Subcutaneous adipose tissue (tissue), 4 donors: ENCODE measurements around the gene RTN1. TPM values are rescaled to one million over a fixed set of nuclear protein-coding genes. Genes with fewer than 3 reads are reported as not detected.

Experiments used
- CTCF ChIP-seq: fragments of 450-650 bp; IDR thresholded peaks from one replicate; pipeline ENCODE4 v1.5.1; 2016; ENCODE audit warnings: low read depth, mild to moderate bottlenecking, control low read depth, antibody characterized with exemption, moderate library complexity
- total RNA-seq, 4 donors: library from RNA; depleted of rRNA; stranded (reverse); fragments of >200 nt; gene quantifications; one replicate each; pipeline ENCODE4 v1.1.0, GENCODE V29; 2016

Gene RTN1
- total RNA-seq, 4 donors from 2014 or later = 30.5 to 92.9 (median 49.8) TPM

DNA sequence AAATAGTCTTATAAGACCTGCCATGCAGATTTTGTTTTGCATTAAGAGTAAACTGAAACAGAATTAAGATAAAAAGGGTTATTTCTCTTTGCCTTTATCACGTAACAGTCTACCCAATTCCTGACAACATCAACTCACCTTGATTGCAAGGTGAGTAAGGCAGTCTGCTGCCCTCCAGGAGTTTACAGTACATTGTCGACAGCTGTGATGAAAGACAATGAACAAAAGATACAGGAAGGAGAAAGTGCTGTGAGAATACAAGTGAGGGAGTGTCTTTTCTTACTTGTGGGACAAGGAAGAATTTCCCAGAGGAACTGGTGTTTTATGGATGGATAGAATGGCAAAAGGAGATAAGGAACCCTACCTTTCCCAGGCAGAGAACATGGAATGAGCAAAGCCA lies 101.0 kb downstream of the RTN1 start:
- no peak for TF ChIP-seq CTCF

DNA sequence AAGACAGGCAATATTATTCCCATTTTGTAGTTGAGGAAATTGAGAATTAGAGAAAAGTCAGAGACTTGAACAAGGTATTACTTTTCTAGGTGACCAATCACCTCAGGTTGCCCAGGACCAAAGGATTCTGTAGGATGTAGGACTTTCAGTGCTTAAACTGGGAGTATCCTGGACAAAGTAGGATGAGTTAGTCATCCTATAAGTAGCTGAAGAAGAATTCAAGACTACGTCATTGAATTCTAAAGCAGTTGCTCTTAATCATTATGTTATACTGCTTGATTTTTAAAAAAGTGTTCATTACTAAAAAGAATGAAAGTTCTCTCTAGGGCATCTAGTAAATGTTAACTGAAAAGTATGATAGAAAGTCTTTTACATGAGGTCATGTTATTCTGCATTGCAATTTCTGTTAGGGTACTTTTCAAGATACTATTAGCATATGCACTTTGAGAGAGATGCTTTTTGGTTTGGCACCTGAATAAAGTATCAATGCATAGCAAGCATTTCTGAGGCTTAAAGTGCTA lies 101.7 kb downstream of the RTN1 start:
- no peak for TF ChIP-seq CTCF

- no peak for TF ChIP-seq CTCF
These were observed 108.7 kb downstream of the RTN1 start for GRCh38 chr14:59761851-59762250.

GRCh38 chr14:59755409-59756135 lies 115.0 kb downstream of the RTN1 start:
- TF ChIP-seq CTCF = no peak

GRCh38 chr14:59754256-59754655 lies 116.3 kb downstream of the RTN1 start:
- no peak for TF ChIP-seq CTCF

DNA sequence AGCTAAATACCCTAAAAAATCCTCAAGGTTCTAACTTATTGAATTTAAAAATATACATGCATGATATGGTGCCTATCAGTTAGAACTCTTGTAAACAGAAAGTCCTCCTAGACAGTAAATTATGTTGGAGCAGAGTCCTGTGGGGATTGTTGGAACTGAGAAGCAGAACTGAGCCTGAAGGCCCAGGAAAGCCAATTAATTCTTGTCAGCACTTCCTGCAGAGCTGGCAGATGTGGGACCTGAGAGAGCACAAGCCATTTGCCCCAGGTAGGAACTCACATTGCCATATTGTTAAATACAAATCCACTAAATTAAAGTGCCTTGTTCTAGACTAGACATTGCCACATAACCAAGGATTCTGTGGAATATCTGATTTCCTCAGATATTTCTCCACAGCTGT lies 117.1 kb downstream of the RTN1 start:
- TF ChIP-seq CTCF = no peak

- TF ChIP-seq CTCF = no peak
These were observed 119.0 kb downstream of the RTN1 start for GRCh38 chr14:59751578-59751977.
